ENCODE measurements around the gene ENTPD2. TPM values are rescaled to one million over a fixed set of nuclear protein-coding genes. Genes with fewer than 3 reads are reported as not detected.
A peak's percentile ranks its signal among the peaks of the same experiment; 100 is the strongest.

Gene ENTPD2
- total and polyA plus RNA-seq, 2 experiments from 2014 or later, result 1.8 to 1.9 TPM

DNA sequence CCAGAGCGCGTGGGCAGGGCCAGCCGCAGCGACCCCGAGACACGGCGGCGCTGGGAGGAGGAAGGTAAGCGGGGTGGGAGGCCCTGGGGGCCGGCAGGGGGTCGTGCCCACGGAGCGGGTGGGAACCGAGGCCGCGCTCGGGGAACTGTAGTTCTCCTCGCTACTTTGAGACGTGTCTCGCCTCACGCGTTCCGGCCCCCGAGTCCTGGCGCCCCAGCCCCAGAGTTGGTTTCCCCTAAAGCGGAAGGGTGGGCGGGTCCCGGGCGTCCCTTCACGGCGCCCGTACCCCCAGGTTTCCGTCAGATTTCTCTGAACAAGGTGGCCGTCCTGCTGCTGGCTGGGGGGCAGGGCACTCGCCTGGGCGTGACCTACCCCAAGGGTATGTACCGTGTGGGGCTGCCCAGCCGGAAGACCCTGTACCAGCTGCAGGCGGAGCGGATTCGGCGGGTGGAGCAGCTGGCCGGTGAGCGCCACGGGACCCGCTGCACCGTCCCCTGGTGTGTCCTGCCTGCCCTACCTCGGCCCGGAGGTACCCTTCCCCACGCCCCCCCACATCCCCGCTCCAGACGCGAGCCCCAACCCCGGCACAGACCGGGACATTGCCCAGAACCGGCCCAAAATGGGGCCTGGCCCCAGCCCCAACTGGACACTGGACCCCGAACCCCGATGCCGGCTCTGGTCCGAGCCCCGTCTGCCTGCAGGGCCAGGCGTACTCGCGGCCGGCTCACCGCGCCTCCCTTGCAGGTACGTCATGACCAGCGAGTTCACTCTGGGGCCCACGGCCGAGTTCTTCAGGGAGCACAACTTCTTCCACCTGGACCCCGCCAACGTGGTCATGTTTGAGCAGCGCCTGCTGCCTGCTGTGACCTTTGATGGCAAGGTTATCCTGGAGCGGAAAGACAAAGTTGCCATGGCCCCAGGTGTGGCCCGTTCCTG is 24.2 kb upstream of the ENTPD2 start:
- Mint-ChIP-seq H3K27ac (no peak overlapping the region), H3K9me3 (no peaks in the 10 kb centered on the region), H3K4me1 (peaks cover 13% of the 10 kb centered on the region), H3K4me3 (peak overlapping the region; percentile 70), H3K36me3 (ENCODE audit: low read depth) (no peaks in the 10 kb centered on the region), H3K27me3 (ENCODE audit: insufficient read depth, low read depth, poor library complexity) (peaks cover 48% of the 10 kb centered on the region)
- Histone ChIP-seq H3F3A (replicated peaks; ENCODE audit: low read depth) (peaks cover 27% of the 10 kb centered on the region), H3K4me1 (ENCODE audit: insufficient read depth) (peaks cover 24% of the 10 kb centered on the region), H3K36me3 (ENCODE audit: insufficient read depth) (no peaks in the 10 kb centered on the region), H3K9me2 (ENCODE audit: insufficient read depth) (no peaks in the 10 kb centered on the region), H3K79me2 (replicated peaks; ENCODE audit: insufficient read depth) (no peaks in the 10 kb centered on the region), H3K4me3 (peak overlapping the region; percentile 64), H3K27me3 (ENCODE audit: insufficient read depth) (peaks cover 40% of the 10 kb centered on the region), H4K20me1 (replicated peaks; ENCODE audit: insufficient read depth) (0 out of 2 replicates have a peak, but pooled peaks cover 6% of the 10 kb centered on the region), H3K27ac (ENCODE audit: low read depth) (no peak overlapping the region), H2AFZ (no peak overlapping the region; the same call in 1 of the 2 replicates), H3K4me2 (peak overlapping the region; percentile 88)
- DNase-seq (ENCODE audit: low spot score) (no peak), ATAC-seq (peak; percentile 11)
- TF ChIP-seq ZNF331 (CRISPR knock-in tag; IDR thresholded peaks at IDR 0.05; ENCODE audit: low read depth) (no peak), NANOG (IDR thresholded peaks at IDR 0.05; ENCODE audit: borderline replicate concordance) (no peak), EZH2 (IDR thresholded peaks at IDR 0.05; ENCODE audit: low read depth, unreplicated experiment) (no peak), CREB1 (CRISPR knock-in tag; IDR thresholded peaks at IDR 0.05; ENCODE audit: low read depth) (no peak), POLR2AphosphoS5 (IDR thresholded peaks at IDR 0.05; ENCODE audit: low read depth) (no peak), STAT1 (IDR thresholded peaks at IDR 0.05; ENCODE audit: unreplicated experiment) (no peak), JUNB (IDR thresholded peaks at IDR 0.05; ENCODE audit: unreplicated experiment) (no peak)
- TF ChIP-seq, protein P1, sequence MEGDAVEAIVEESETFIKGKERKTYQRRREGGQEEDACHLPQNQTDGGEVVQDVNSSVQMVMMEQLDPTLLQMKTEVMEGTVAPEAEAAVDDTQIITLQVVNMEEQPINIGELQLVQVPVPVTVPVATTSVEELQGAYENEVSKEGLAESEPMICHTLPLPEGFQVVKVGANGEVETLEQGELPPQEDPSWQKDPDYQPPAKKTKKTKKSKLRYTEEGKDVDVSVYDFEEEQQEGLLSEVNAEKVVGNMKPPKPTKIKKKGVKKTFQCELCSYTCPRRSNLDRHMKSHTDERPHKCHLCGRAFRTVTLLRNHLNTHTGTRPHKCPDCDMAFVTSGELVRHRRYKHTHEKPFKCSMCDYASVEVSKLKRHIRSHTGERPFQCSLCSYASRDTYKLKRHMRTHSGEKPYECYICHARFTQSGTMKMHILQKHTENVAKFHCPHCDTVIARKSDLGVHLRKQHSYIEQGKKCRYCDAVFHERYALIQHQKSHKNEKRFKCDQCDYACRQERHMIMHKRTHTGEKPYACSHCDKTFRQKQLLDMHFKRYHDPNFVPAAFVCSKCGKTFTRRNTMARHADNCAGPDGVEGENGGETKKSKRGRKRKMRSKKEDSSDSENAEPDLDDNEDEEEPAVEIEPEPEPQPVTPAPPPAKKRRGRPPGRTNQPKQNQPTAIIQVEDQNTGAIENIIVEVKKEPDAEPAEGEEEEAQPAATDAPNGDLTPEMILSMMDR (conservative IDR thresholded peaks at IDR 0.05; ENCODE audit: low read depth in 2 of 2), result no peak
- TF ChIP-seq, protein P2, sequence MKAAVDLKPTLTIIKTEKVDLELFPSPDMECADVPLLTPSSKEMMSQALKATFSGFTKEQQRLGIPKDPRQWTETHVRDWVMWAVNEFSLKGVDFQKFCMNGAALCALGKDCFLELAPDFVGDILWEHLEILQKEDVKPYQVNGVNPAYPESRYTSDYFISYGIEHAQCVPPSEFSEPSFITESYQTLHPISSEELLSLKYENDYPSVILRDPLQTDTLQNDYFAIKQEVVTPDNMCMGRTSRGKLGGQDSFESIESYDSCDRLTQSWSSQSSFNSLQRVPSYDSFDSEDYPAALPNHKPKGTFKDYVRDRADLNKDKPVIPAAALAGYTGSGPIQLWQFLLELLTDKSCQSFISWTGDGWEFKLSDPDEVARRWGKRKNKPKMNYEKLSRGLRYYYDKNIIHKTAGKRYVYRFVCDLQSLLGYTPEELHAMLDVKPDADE (IDR thresholded peaks at IDR 0.05), result no peak

DNA sequence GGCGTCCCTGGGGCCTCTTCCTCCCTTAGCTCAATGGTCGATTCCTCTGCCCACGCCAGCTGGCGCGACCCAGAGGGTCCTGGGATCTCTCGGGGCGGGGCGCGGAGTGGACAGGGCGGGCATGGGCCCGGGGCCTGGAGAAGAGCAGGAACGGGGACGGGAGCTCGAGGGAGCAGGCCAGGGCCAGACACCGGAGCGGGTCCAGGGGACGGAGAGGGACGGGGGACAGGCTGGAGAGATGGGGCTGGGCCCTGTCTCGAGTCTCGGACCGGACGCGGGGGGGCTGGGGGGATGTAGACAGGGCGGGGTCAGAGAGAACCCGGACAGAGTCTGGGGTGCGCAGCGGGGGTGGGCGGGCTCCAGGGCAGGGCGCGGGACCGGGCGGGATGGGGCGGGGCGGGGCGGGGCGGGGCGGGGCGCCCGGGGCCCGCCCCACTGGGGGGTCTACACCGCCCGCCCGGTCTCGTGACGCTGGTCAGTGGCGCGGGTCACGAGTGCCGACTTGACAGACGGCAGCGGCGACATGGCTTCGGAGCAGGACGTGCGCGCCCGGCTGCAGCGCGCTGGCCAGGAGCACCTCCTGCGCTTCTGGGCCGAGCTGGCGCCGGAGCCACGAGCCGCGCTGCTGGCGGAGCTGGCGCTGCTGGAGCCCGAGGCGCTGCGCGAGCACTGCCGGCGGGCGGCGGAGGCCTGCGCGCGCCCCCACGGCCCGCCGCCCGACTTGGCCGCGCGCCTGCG is 23.3 kb upstream of the ENTPD2 start, which contains the start of gene UAP1L1:
TSS of gene UAP1L1 (plus strand) at position 508 of the 738 bp plus-strand sequence. CDS start at position 524, 16 bp downstream.
- Histone ChIP-seq H3K27me3 (ENCODE audit: insufficient read depth) (peaks cover 40% of the 10 kb centered on the region), H3F3A (replicated peaks; ENCODE audit: low read depth) (peaks cover 27% of the 10 kb centered on the region), H3K4me1 (ENCODE audit: insufficient read depth) (peaks cover 24% of the 10 kb centered on the region), H3K4me2 (peak within 1 kb of the TSS; percentile 88), H4K20me1 (replicated peaks; ENCODE audit: insufficient read depth) (0 out of 2 replicates have a peak, but pooled peaks cover 6% of the 10 kb centered on the region), H3K36me3 (ENCODE audit: insufficient read depth) (no peaks in the 10 kb centered on the region), H3K27ac (ENCODE audit: low read depth) (no peak within 1 kb of the TSS), H3K4me3 (peak within 1 kb of the TSS; percentile 64), H3K79me2 (replicated peaks; ENCODE audit: insufficient read depth) (no peaks in the 10 kb centered on the region), H3K9me2 (ENCODE audit: insufficient read depth) (no peaks in the 10 kb centered on the region), H2AFZ (peak within 1 kb of the TSS; percentile 76; the same call in 1 of the 2 replicates)
- ATAC-seq (peak; percentile 10), DNase-seq (ENCODE audit: low spot score) (peak; percentile 74)
- Mint-ChIP-seq H3K36me3 (ENCODE audit: low read depth) (no peaks in the 10 kb centered on the region), H3K4me1 (peaks cover 13% of the 10 kb centered on the region), H3K4me3 (peak within 1 kb of the TSS; percentile 70), H3K27ac (no peak within 1 kb of the TSS), H3K9me3 (no peaks in the 10 kb centered on the region), H3K27me3 (ENCODE audit: insufficient read depth, low read depth, poor library complexity) (peaks cover 46% of the 10 kb centered on the region)
- TF ChIP-seq NANOG (IDR thresholded peaks at IDR 0.05; ENCODE audit: borderline replicate concordance) (no peak), CREB1 (CRISPR knock-in tag; IDR thresholded peaks at IDR 0.05; ENCODE audit: low read depth) (no peak), EZH2phosphoT487 (IDR thresholded peaks at IDR 0.05; ENCODE audit: unreplicated experiment) (no peak), EZH2 (IDR thresholded peaks at IDR 0.05; ENCODE audit: low read depth, unreplicated experiment) (peak; percentile 32), ZNF331 (CRISPR knock-in tag; IDR thresholded peaks at IDR 0.05; ENCODE audit: low read depth) (no peak), POLR2AphosphoS5 (IDR thresholded peaks at IDR 0.05; ENCODE audit: low read depth) (peak; percentile 50; the same call in 1 of the 2 replicates), ZNF114 (CRISPR knock-in tag; IDR thresholded peaks at IDR 0.05) (no peak)
- TF ChIP-seq, protein P2 (IDR thresholded peaks at IDR 0.05), result no peak
